KG1 (cell line): Measurements from ENCODE around the gene NIT2.
"Not testable (repeated sequence)": the region's sequence is repeated elsewhere in the genome, so short reads cannot be mapped to it uniquely, and the experiment has no call there.

Source experiments
- DNase-seq: peaks from one replicate; lab custom pipeline; 2025; lab: John Stamatoyannopoulos, UW

Gene NIT2

GRCh38 chr3:100338911-100339310, 4.4 kb downstream of the NIT2 start:
- DNase-seq = no peak

DNA sequence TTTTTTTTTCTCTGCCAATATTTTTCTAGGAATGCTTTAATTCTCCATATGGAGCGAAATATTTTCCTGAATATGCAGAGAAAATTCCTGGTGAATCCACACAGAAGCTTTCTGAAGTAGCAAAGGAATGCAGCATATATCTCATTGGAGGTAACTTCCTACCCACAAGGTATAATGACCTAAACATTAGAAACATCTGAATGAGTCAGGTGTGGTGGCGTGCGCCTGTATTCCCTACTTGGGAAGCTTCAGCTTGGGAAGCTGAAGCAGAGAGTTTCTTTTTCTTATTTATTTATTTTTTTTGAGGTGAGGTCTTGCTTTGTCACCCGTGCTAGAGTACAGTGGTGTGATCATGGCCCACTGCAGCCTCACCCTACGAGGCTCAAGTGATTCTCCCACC, 5.2 kb downstream of the NIT2 start:
- no peak for DNase-seq

DNA sequence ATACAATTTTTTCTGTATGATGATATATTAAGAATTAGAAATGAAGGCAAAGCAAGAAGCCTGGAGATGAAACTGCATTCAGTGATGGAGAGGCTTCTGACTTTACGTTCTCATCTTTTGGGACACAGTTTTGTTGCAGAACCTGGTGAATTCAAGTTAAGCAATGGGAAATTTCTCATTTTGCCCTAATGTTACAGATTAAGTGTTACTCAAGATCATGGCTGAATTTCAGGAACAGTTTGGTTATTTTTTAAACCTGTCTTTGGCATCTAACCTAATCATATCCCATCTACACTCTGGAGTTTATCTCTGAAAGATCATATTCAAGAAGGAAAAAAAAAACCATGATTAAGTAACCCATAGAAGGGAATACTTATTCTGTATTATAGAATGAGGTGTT, 6.0 kb downstream of the NIT2 start:
- DNase-seq = no peak

DNA sequence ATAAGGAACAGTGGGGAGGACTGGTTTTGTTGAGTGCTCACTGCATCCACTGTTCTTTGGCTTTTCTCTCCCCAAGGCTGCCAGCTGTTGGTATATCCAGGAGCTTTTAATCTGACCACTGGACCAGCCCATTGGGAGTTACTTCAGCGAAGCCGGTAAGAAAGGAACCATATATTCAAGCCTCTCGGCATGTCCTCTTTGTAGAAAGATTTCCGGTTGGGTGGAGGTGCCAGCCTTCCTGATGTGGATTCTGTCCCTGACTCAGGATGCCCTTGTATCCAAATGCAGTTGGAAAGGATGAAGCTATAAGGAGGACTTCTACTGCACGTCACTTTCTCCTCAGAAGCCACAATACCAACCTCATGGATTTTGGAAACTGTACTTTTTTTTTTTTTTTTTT, 14.2 kb downstream of the NIT2 start:
- no peak for DNase-seq

DNA sequence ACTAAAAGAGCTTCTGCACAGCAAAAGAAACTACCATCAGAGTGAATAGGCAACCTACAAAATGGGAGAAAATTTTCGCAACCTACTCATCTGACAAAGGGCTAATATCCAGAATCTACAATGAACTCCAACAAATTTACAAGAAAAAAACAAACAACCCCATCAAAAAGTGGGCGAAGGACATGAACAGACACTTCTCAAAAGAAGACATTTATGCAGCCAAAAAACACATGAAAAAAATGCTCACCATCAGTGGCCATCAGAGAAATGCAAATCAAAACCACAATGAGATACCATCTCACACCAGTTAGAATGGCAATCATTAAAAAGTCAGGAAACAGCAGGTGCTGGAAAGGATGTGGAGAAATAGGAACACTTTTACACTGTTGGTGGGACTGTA, 17.2 kb downstream of the NIT2 start:
- not testable (repeated sequence) for DNase-seq

GRCh38 chr3:100352296-100353231, 18.0 kb downstream of the NIT2 start:
- no peak for DNase-seq

GRCh38 chr3:100354850-100355249, 20.3 kb downstream of the NIT2 start:
- DNase-seq = no peak

DNA sequence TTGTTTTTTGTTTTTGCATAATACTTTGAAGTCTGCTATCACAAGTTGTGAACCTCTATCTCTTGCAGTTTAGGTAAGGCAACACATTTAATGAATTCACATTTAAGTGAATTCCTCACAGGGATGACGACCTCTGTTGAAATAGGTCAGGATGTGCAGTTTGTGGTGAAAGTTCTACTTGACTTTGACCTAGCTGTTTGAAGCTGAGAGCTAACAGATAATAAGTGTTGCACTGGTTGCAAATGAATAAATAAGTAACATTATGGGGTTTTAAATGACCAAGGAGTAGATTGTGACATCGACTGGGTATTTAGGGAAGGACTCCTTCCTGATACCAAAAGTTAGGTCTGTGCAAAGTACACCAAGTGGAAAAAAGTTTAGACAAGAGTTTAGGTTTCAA, 23.9 kb downstream of the NIT2 start:
- no peak for DNase-seq

DNA sequence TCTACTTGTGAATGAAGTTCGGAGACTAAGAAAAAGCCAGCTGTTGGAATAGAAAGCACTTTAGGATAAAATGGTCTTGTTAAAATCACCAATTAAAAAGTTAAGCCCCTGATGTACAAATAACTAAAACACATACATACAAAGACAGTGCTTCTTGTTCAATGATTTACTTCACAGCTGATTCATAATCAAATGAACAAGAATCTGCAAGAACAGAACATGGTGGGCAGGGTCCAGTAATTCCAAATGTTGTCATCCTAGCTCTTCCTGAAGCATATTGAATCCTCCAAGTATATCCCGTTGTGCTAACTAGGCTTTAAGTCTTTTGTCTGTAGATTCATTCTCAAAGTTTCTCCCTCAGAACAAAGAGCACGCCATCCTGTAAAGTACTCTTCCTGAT, 24.5 kb downstream of the NIT2 start:
- DNase-seq = no peak

- DNase-seq = no peak
Measured at GRCh38 chr3:100360757-100361496, 26.4 kb downstream of the NIT2 start.

GRCh38 chr3:100361897-100362296, 27.3 kb downstream of the NIT2 start:
- DNase-seq = no peak

GRCh38 chr3:100364421-100364820, 29.9 kb downstream of the NIT2 start:
- no peak for DNase-seq

- no peak for DNase-seq
Measured at GRCh38 chr3:100366424-100366823, 31.9 kb downstream of the NIT2 start.

- no peak for DNase-seq
Measured at GRCh38 chr3:100368441-100368840, 33.9 kb downstream of the NIT2 start.

GRCh38 chr3:100370756-100371155, 36.2 kb downstream of the NIT2 start:
- no peak for DNase-seq

DNA sequence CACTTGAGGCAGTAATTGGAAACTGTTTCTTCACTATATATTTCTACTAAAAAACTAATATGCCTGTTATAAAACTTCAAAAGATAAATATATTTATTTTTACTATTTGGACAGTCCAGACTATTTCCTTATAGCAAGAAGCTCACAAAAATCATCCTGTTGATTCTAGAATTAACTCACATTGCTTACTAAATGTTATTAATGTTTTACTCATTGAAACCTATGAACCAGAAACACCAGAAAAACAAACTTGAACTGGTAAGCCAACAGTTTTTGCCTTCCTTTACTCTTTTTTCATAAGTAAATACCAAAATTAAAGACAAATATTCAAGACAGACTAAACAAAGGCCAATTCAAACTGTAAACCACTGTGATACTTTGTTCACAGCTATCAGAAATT, 40.0 kb downstream of the NIT2 start:
- DNase-seq = no peak

DNA sequence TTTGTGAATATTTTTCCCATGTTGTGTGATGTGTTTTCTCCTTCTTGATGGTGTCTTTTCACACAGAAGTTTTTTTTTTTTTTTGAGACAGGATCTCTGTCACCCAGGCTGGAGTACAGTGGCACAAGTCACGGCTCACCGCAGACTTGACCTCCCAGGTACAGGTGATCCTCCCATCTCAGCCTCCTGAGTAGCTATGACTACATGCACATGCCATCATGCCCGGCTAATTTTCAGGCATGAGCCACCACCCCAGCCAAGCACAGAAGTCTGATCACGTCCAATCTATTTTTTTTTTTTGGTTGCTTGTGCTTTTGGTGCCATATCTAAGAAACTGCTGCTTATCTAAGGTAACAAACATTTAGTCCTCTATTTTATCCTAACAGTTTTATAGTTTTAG, 41.7 kb downstream of the NIT2 start:
- DNase-seq = no peak

- DNase-seq = no peak
Measured at GRCh38 chr3:100384733-100385525, 50.4 kb downstream of the NIT2 start.

DNA sequence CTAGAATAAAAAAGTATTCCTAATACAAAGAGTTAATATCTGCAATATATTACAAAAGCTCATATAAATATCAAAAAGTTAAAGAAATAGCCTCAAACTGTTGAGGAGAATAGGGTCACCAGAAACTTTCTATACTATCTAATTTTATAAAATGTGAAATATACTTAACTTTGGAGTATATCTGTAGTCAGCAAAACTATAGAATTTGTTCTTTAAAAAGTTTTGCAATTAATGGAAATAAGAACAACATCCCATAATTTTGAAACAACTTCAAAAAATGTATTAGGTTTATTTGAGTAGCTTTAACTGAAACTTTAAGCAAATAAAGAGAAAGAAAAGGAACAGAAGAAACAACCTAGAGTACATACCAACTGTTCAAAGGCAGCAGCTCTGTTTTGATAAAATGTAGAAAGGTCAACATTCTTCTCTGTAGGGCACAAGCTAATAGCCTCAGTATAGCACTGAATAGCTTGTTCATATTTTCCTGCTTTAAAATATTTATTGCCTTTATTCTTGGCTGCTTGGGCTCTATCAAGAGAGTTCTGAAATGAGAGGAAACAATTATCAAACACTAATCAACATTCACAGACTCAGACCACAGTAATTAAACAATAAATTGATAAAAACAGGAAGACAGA, 52.0 kb downstream of the NIT2 start:
- DNase-seq = no peak

GRCh38 chr3:100389025-100389424, 54.5 kb downstream of the NIT2 start:
- DNase-seq = no peak

- no peak for DNase-seq
Measured at GRCh38 chr3:100395679-100396431, 61.3 kb downstream of the NIT2 start.
